Dedifferentiated amniotic fluid mesenchymal stem cell (primary cell): Measurements from ENCODE around the gene AKR7A3.
"Not testable (repeated sequence)": the region's sequence is repeated elsewhere in the genome, so short reads cannot be mapped to it uniquely, and the experiment has no call there.

Experiments used
- DNase-seq: peaks from one replicate; pipeline ENCODE4 v3.0.0-alpha.2; 2016; ENCODE audit errors: extremely low spot score

Gene AKR7A3

DNA sequence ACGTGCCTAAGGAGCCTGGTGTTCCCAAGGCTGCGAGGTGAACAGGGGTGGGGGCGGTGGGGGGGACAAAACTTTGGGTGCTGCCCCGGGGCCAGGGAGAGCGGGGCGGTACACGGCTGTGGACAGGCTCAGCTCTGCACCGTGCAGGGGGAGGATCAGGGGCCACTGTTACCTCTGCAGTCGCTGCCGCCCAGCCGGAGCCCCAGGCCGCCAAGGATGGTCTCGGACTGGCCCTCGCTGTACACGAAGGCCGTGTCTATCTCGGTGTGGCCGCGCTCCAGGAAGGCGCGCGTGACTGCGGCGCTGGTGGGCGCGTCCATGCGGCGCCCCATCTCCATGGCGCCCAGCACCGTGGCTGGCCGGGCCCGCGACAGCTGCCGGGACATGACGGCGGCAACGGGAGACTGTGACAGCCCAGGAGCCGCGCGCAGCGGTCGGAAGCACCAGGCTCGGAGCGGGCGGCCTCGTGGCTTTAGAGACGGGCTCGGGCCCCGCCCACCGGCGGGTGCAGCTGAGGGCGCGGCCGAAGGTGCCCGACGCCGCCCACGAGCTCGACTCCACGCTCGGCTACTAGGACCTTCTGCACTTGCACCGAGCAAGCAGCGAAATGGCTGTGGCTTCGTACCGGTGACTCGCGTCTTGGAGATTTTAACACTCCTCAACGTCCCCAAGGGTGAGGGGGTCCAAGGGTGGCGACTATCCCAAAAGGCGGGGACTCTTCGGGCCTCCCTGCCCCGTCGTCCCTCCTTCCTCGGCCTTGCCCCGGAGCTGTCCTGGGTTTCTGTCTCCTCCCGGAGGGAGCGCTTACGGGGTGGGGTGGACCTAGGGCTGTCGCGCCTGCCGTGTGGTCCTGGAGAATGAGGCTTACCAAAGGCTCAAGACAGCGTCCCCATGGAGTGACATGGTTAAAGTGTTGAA lies at the start of gene AKR7A3:
Gene AKR7A3, minus strand, starts transcription at position 447 of the 918 bp plus-strand sequence. Its CDS starts 61 bp downstream, at position 386.
- DNase-seq: not testable (repeated sequence)

- DNase-seq: no peak
Measured at GRCh38 chr1:19338323-19338762, 49.8 kb upstream of the AKR7A3 start.

- DNase-seq: no peak
Measured at GRCh38 chr1:19337289-19337688, 48.7 kb upstream of the AKR7A3 start.

DNA sequence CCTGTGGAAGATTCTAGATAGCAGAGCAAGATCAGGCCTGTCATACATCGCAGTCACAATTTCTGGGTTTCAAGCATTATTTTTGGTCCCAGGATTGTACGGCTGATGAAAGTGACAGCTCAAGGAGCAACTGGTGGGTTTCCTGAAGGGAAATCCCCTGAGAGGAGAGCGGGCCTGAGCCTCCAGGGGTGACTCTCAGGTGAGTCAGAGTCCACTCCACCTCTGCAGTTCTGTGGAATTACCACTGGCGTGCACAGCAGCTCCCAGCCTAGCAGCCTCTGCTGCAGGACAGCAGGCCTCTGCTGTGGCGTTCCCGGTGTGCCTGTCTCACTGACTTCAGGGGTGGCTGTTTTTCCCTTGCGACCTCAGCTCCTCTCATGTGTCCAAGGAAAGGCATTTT lies 48.0 kb upstream of the AKR7A3 start:
- no peak for DNase-seq

GRCh38 chr1:19333587-19334354 lies 45.2 kb upstream of the AKR7A3 start:
- DNase-seq: no peak

DNA sequence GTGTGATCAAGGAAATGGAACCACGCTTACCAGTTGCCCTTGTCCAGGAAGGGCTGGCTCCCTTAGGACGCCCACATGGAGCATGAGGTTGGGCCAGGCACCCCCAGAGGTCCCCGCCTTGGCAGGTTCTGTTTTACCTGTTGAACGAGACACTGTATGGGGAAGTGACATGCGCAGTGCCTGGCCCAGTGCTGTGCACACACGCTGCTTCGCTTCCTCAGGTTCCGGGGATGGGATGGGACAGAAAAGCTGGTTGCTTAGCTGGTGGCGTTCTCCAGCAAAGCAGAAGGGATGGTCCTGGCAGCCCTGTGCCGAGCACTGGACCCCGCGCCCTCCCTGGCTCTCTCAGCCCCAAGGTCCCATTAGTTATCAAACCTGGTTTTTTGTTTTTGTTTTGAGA lies 44.3 kb upstream of the AKR7A3 start:
- DNase-seq: no peak

- no peak for DNase-seq
Measured at GRCh38 chr1:19331262-19331878, 42.8 kb upstream of the AKR7A3 start.

GRCh38 chr1:19330449-19331135 lies 42.0 kb upstream of the AKR7A3 start:
- DNase-seq: no peak

GRCh38 chr1:19329611-19330010 lies 41.0 kb upstream of the AKR7A3 start:
- DNase-seq: no peak

DNA sequence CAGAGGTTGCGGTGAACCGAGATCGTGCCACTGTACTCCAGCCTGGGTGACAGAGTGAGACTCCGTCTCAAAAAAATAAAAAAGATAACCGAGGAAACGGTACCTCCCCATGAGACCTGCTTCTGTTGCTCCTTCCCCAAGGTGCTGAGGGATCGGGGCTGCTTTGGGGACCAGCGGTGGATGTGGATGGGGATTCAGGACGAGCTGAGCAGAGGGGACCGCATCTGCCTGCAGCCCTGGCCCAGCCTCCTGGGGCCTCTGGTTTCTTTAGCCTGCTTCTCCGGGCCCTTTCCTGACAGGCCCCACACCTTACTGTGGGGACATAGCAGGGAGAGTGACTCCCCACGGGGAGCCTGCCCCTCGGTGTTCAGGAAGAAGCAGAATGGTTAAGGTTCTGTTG lies 40.6 kb upstream of the AKR7A3 start:
- no peak for DNase-seq

- DNase-seq: no peak
Measured at GRCh38 chr1:19328486-19328885, 39.9 kb upstream of the AKR7A3 start.

DNA sequence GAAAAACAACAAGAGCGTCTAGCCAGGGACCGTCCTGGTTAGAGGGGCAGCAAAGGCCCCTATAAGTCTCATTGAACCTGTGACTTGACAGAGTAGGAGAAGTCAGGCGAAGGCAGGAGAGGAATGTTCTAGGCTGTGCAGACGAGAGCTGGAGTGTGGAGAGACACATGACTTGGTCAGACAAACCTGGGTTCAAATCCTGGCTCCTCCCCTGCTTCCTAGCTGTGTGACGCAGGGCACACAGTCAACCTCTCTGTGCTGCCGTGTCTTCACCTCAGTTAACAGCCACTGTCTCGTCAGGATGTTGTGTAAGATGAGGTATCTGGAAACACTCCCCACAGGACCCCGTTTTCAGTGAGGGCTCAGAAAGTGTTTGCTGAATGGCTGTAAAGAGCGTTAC lies 39.2 kb upstream of the AKR7A3 start:
- DNase-seq: no peak

DNA sequence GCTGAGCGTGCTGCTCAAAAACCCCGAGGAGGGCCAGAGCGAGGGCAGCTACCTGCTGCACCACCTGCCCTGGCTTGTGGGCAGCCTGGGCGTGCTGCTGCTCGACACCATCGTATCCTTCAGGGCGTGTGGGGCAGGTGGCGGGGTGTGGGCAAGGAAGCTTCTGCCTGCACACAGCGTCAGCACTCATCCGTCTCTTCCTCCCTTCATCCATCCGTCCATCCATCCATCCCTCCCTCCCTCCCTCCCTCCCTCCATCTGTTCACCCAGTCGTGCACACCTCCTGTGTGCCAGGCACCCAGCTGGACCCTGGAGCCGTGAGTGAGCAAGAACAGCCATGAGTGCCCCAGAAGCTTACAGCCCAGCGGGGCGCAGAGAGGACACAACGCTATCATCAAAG lies 38.7 kb upstream of the AKR7A3 start:
- no peak for DNase-seq

DNA sequence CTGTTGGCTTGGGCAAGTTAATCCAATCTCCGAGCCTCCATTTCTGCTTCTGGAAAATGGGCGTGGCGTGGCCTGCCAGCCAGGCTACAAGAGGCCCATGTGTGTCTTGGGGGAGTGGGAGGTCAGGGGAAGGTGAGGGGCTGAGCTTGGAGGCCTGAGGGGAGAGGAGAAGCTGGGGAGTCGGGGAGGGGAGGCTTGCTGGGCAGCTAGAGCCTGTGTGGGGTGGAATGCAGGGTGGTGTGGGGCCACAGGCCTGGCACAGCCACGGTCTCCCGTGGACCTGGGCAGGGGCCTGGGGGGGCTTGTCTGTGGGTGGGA lies 38.1 kb upstream of the AKR7A3 start:
- no peak for DNase-seq

DNA sequence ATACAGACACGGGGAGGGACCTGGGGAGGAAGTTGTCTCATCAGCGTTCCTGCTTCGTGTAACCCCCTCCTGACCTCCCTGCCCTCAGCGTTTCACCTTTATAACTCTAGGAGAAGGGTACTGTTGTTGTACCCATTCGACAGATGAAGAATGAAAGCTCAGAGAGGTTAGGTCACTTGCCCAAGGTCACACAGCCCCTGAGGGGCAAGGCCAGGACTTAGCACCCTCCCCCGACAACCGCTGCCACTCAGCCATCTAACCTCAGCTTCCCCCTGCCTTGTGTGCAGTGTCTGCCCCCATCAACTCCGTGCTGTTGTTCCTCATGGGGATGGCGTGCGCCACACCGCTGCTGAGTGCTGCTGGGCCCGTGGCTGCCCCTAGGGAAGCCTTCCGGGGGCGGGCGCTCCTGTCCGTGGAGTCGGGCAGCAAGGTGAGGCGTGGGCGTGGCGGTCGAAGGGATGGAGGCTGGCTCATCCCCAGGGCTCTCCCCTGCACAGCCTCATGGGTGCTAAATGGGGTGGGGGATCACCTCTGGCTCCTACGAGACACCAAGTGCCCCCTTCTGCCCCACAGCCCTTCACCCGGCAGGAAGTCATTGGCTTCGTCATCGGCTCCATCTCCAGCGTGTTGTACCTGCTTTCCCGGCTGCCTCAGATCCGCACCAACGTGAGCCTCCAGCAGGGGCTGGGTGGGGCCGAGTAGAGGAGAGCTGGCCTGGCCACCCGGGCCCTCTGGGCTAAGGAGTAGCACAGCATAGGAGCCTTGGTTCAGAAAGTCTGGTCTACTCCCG lies 37.6 kb upstream of the AKR7A3 start:
- no peak for DNase-seq

DNA sequence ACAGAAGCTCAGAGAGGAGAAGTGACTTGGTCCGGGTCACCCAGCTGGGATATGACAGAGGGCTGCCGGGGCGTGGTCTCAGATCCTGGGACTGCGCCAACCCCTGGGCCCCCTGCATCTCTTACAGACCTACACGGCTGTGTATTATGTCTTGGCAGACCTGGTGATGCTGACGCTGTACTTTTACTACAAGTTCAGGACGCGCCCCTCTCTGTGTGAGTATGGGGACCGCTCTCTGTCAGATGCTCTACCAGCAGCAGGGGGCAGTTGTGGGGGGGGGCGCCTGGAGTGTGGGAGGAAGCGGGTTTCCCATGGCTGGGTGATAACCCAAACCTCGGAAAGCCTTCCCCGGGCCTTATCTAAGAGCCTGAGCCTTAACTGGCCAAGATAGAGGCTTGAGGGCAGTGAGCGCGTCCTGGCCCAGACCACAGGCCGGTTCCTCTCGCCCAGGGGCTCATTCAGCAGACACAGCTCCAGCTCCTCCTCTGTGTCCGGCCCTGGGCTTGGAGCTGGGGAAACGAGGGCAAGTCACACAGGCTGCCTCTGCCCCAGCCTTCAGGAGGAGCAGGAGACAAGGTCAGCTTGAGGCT lies 36.9 kb upstream of the AKR7A3 start:
- DNase-seq: no peak

DNA sequence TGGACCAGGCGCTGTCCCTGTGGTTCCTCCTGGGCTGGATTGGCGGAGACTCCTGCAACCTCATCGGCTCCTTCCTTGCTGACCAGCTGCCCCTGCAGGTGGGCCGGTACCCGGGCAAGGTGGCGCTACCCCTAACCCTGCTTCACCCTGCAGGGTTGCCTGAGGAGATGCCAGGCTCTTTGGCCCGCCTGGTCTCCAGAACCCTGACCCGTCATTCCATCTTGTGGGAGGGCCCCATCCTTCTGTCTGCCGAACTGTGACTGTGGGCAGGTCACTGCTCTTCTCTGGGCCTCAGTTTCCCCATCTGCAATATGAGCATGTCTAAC lies 36.1 kb upstream of the AKR7A3 start:
- DNase-seq: no peak

GRCh38 chr1:19323987-19324664 lies 35.6 kb upstream of the AKR7A3 start:
- no peak for DNase-seq

GRCh38 chr1:19322481-19322880 lies 33.9 kb upstream of the AKR7A3 start:
- no peak for DNase-seq

DNA sequence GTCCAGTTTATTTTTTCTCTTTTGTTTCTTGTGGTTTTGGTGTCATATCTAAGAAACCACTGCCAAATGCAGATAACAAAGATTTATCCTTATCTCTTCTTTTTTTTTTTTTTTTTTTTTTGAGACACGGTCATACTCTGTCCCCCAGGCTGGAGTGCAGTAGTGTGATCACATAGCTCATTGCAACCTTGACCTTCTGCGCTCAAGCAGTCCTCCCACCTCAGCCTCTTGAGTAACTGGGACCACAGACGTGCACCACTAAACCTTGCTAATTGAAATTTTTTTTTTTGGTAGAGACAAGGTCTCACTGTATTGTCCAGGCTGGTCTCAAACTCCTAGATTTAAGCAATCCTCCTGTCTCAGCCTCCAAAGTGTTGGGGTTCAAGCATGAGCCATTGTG lies 32.5 kb upstream of the AKR7A3 start:
- DNase-seq: no peak
